Measurements from ENCODE around the gene TFCP2L1. TPM values are rescaled to one million over a fixed set of nuclear protein-coding genes. Genes with fewer than 3 reads are reported as not detected.

The TFCP2L1 gene
- total RNA-seq, 2 donors from 2014 or later, result 0.19 to 0.33 TPM

GRCh38 chr2:121191191-121192170 lies 93.5 kb downstream of the TFCP2L1 start:
- DNase-seq (ENCODE audit: low spot score) (peak; percentile 31), ATAC-seq (no peak)
- Mint-ChIP-seq H3K4me3 (no peak overlapping the region), H3K36me3 (no peaks in the 10 kb centered on the region), H3K9me3 (no peaks in the 10 kb centered on the region), H3K27me3 (peaks cover 0 to 4% of the 10 kb centered on the region in 2 donors), H3K4me1 (ENCODE audit: low read depth in 2 of 2) (peaks cover 3 to 6% of the 10 kb centered on the region in 2 donors), H3K27ac (no peak overlapping the region)

- no peaks in the 10 kb centered on the region for H3K36me3 Mint-ChIP-seq
Measured at GRCh38 chr2:121189661-121190381, 95.2 kb downstream of the TFCP2L1 start.

GRCh38 chr2:121189011-121189410 lies 96.0 kb downstream of the TFCP2L1 start:
- Mint-ChIP-seq H3K27ac (peak overlapping the region in 1 of 2 donors; percentile 15), H3K36me3 (no peaks in the 10 kb centered on the region), H3K9me3 (no peaks in the 10 kb centered on the region), H3K4me1 (ENCODE audit: low read depth in 2 of 2) (peaks cover 3 to 6% of the 10 kb centered on the region in 2 donors), H3K4me3 (no peak overlapping the region), H3K27me3 (peaks cover 0 to 4% of the 10 kb centered on the region in 2 donors)
- DNase-seq (ENCODE audit: low spot score) (peak; percentile 28), ATAC-seq (no peak)

More at GRCh38 chr2:121189661-121190381, 95.2 kb downstream of the TFCP2L1 start:
- no peak overlapping the region for H3K27ac Mint-ChIP-seq
- peaks cover 3 to 6% of the 10 kb centered on the region in 2 donors for H3K4me1 Mint-ChIP-seq (ENCODE audit: low read depth in 2 of 2)
- DNase-seq (ENCODE audit: low spot score) (peak; percentile 38), ATAC-seq (no peak)
- H3K9me3 Mint-ChIP-seq, result no peaks in the 10 kb centered on the region
- peaks cover 0 to 4% of the 10 kb centered on the region in 2 donors for H3K27me3 Mint-ChIP-seq
- no peak overlapping the region for H3K4me3 Mint-ChIP-seq

GRCh38 chr2:121187982-121188411 lies 97.0 kb downstream of the TFCP2L1 start:
- H3K36me3 Mint-ChIP-seq, result no peaks in the 10 kb centered on the region
- DNase-seq (ENCODE audit: low spot score), result peak; percentile 58
- peaks cover 0 to 4% of the 10 kb centered on the region in 2 donors for H3K27me3 Mint-ChIP-seq
- no peak overlapping the region for H3K4me3 Mint-ChIP-seq
- no peak overlapping the region for H3K27ac Mint-ChIP-seq
- ATAC-seq, result no peak
- H3K4me1 Mint-ChIP-seq (ENCODE audit: low read depth in 2 of 2), result peaks cover 3 to 6% of the 10 kb centered on the region in 2 donors
- H3K9me3 Mint-ChIP-seq, result no peaks in the 10 kb centered on the region

GRCh38 chr2:121187351-121187981 lies 97.5 kb downstream of the TFCP2L1 start:
- ATAC-seq (no peak), DNase-seq (ENCODE audit: low spot score) (peak; percentile 42)
- Mint-ChIP-seq H3K27ac (no peak overlapping the region), H3K27me3 (peaks cover 0 to 4% of the 10 kb centered on the region in 2 donors), H3K4me3 (no peak overlapping the region), H3K9me3 (no peaks in the 10 kb centered on the region), H3K36me3 (no peaks in the 10 kb centered on the region), H3K4me1 (ENCODE audit: low read depth in 2 of 2) (peaks cover 3 to 6% of the 10 kb centered on the region in 2 donors)

GRCh38 chr2:121186261-121186660 lies 98.7 kb downstream of the TFCP2L1 start:
- Mint-ChIP-seq H3K9me3 (no peaks in the 10 kb centered on the region), H3K4me1 (ENCODE audit: low read depth in 2 of 2) (peaks cover 3 to 6% of the 10 kb centered on the region in 2 donors), H3K36me3 (no peaks in the 10 kb centered on the region), H3K27me3 (peaks cover 0 to 4% of the 10 kb centered on the region in 2 donors), H3K27ac (no peak overlapping the region), H3K4me3 (no peak overlapping the region)
- ATAC-seq (peak in 1 of 2 donors; percentile 44), DNase-seq (ENCODE audit: low spot score) (peak; percentile 48)

GRCh38 chr2:121185571-121186074 lies 99.4 kb downstream of the TFCP2L1 start:
- Mint-ChIP-seq H3K27ac (no peak overlapping the region), H3K4me3 (no peak overlapping the region), H3K36me3 (no peaks in the 10 kb centered on the region), H3K4me1 (ENCODE audit: low read depth in 2 of 2) (peaks cover 3 to 6% of the 10 kb centered on the region in 2 donors), H3K27me3 (peaks cover 0 to 4% of the 10 kb centered on the region in 2 donors), H3K9me3 (no peaks in the 10 kb centered on the region)
- ATAC-seq (peak in 1 of 2 donors; percentile 38), DNase-seq (ENCODE audit: low spot score) (peak; percentile 32)

- Mint-ChIP-seq H3K36me3 (no peaks in the 10 kb centered on the region), H3K27ac (no peak overlapping the region), H3K27me3 (peaks cover 0 to 4% of the 10 kb centered on the region in 2 donors), H3K9me3 (no peaks in the 10 kb centered on the region), H3K4me3 (no peak overlapping the region), H3K4me1 (ENCODE audit: low read depth in 2 of 2) (peaks cover 3 to 6% of the 10 kb centered on the region in 2 donors)
- ATAC-seq (no peak), DNase-seq (ENCODE audit: low spot score) (no peak)
Measured at GRCh38 chr2:121185111-121185510, 99.9 kb downstream of the TFCP2L1 start.

GRCh38 chr2:121184248-121184862 lies 100.6 kb downstream of the TFCP2L1 start:
- Mint-ChIP-seq H3K9me3 (no peaks in the 10 kb centered on the region), H3K4me1 (ENCODE audit: low read depth in 2 of 2) (peaks cover 3 to 6% of the 10 kb centered on the region in 2 donors), H3K27ac (no peak overlapping the region), H3K36me3 (no peaks in the 10 kb centered on the region), H3K27me3 (peaks cover 0 to 4% of the 10 kb centered on the region in 2 donors), H3K4me3 (no peak overlapping the region)
- ATAC-seq (peak in 1 of 2 donors; percentile 15), DNase-seq (ENCODE audit: low spot score) (peak; percentile 32)

- no peaks in the 10 kb centered on the region for H3K27me3 Mint-ChIP-seq
- no peaks in the 10 kb centered on the region for H3K4me1 Mint-ChIP-seq (ENCODE audit: low read depth in 2 of 2)
- no peak overlapping the region for H3K4me3 Mint-ChIP-seq
- H3K27ac Mint-ChIP-seq, result no peak overlapping the region
- no peaks in the 10 kb centered on the region for H3K9me3 Mint-ChIP-seq
- H3K36me3 Mint-ChIP-seq, result no peaks in the 10 kb centered on the region
- DNase-seq (ENCODE audit: low spot score) (no peak), ATAC-seq (no peak)
Measured at GRCh38 chr2:121182520-121182919, 102.5 kb downstream of the TFCP2L1 start.

- Mint-ChIP-seq H3K36me3 (no peaks in the 10 kb centered on the region), H3K4me1 (ENCODE audit: low read depth in 2 of 2) (no peaks in the 10 kb centered on the region)
- ATAC-seq, result no peak
Measured at GRCh38 chr2:121179467-121179866, 105.5 kb downstream of the TFCP2L1 start.

GRCh38 chr2:121178730-121179129 lies 106.3 kb downstream of the TFCP2L1 start:
- Mint-ChIP-seq H3K4me3 (no peak overlapping the region), H3K27me3 (peaks cover 1 to 5% of the 10 kb centered on the region in 2 donors), H3K9me3 (no peaks in the 10 kb centered on the region), H3K4me1 (ENCODE audit: low read depth in 2 of 2) (no peaks in the 10 kb centered on the region), H3K27ac (no peak overlapping the region), H3K36me3 (no peaks in the 10 kb centered on the region)
- ATAC-seq (no peak), DNase-seq (ENCODE audit: low spot score) (no peak)

More at GRCh38 chr2:121179467-121179866, 105.5 kb downstream of the TFCP2L1 start:
- DNase-seq (ENCODE audit: low spot score), result no peak
- Mint-ChIP-seq H3K27me3 (peaks cover 0 to 5% of the 10 kb centered on the region in 2 donors), H3K9me3 (no peaks in the 10 kb centered on the region), H3K27ac (no peak overlapping the region), H3K4me3 (no peak overlapping the region)

- Mint-ChIP-seq H3K9me3 (no peaks in the 10 kb centered on the region), H3K27ac (no peak overlapping the region), H3K36me3 (no peaks in the 10 kb centered on the region), H3K4me3 (no peak overlapping the region), H3K27me3 (peaks cover 3 to 5% of the 10 kb centered on the region in 2 donors), H3K4me1 (ENCODE audit: low read depth in 2 of 2) (no peaks in the 10 kb centered on the region)
- DNase-seq (ENCODE audit: low spot score) (no peak), ATAC-seq (no peak)
Measured at GRCh38 chr2:121177896-121178295, 107.1 kb downstream of the TFCP2L1 start.
